PC-3 (cell line): Measurements from ENCODE around the gene PIP5K1C. TPM values are rescaled to one million over a fixed set of nuclear protein-coding genes. Genes with fewer than 3 reads are reported as not detected.

Experiments
- ATAC-seq: fragments of 200-7000 bp; cut with Tn5 transposase; 2 replicates; pipeline ENCODE4 v1.9.1; 2020; ENCODE audit warnings: mild to moderate bottlenecking, moderate library complexity
- BruUV-seq: library from RNA; stranded (reverse); fragments of 400-500 nt; replicated peaks from 2 replicates; lab custom pipeline; 2021; lab: Mats Ljungman, UMichigan
- CTCF ChIA-PET: fragments of 300-600 bp; sonication (Branson Sonifier 250); formaldehyde crosslinking; loops from one replicate; lab custom pipeline; 2022; ENCODE audit warnings: antibody characterized with exemption; lab: Charles Lee
- POLR2A ChIA-PET: fragments of 300-600 bp; sonication (Branson Sonifier 250); formaldehyde crosslinking; loops from one replicate; lab custom pipeline; 2022; ENCODE audit warnings: antibody characterized with exemption; ENCODE audit not compliant: unreplicated experiment; lab: Charles Lee
- DNase-seq: peaks from one replicate; pipeline ENCODE4 v3.0.0-alpha.2; 2015
- H2AFZ ChIP-seq: fragments of 300-600 bp; sonication (generic); 2 replicates; pipeline ENCODE4 v1.6.0; 2016; ENCODE audit warnings: antibody characterized with exemption, low read length
- H3F3A ChIP-seq: fragments of 300-600 bp; sonication (generic); one replicate; pipeline ENCODE4 v1.6.0; 2017; ENCODE audit warnings: antibody characterized with exemption, low read length, control low read depth, mild to moderate bottlenecking; ENCODE audit not compliant: unreplicated experiment
- H3K27ac ChIP-seq: fragments of 300-600 bp; sonication (generic); 2 replicates; pipeline ENCODE4 v1.5.1; 2016; ENCODE audit warnings: mild to moderate bottlenecking, low read length
- H3K27me3 ChIP-seq: fragments of 300-600 bp; sonication (generic); 2 replicates; pipeline ENCODE4 v1.6.1; 2016; ENCODE audit warnings: low read length, mixed read lengths
- H3K36me3 ChIP-seq: fragments of 300-600 bp; sonication (generic); 2 replicates; pipeline ENCODE4 v1.6.1; 2016; ENCODE audit warnings: low read depth, mixed run types, low read length, mixed read lengths
- H3K4me1 ChIP-seq: fragments of 300-600 bp; sonication (generic); 2 replicates; pipeline ENCODE4 v1.5.1; 2016; ENCODE audit warnings: low read length; ENCODE audit not compliant: insufficient read depth
- H3K4me2 ChIP-seq: fragments of 300-600 bp; sonication (generic); 2 replicates; pipeline ENCODE4 v1.6.0; 2016; ENCODE audit warnings: low read length
- H3K4me3 ChIP-seq: fragments of 300-600 bp; sonication (generic); 2 replicates; pipeline ENCODE4 v1.5.1; 2016; ENCODE audit warnings: mild to moderate bottlenecking, low read length, mixed read lengths
- H3K79me2 ChIP-seq: fragments of 300-600 bp; sonication (generic); 2 replicates; pipeline ENCODE4 v1.6.1; 2017; ENCODE audit warnings: low read length, mixed read lengths
- H3K9ac ChIP-seq: fragments of 300-600 bp; sonication (generic); 2 replicates; pipeline ENCODE4 v1.6.0; 2016; ENCODE audit warnings: mild to moderate bottlenecking, low read length
- H3K9me2 ChIP-seq: fragments of 300-600 bp; sonication (generic); replicated peaks from 2 replicates; pipeline ENCODE4 v1.6.1; 2016; ENCODE audit warnings: mixed run types, low read length, mixed read lengths
- H3K9me3 ChIP-seq: fragments of 300-600 bp; sonication (generic); 2 replicates; pipeline ENCODE4 v1.6.1; 2016; ENCODE audit warnings: low read length, mixed read lengths
- H4K20me1 ChIP-seq: fragments of 300-600 bp; sonication (generic); 2 replicates; pipeline ENCODE4 v1.6.1; 2016; ENCODE audit warnings: low read length, mixed read lengths
- EZH2 ChIP-seq: fragments of 300-600 bp; sonication (generic); IDR thresholded peaks from one replicate; pipeline ENCODE4 v1.6.1; 2017; ENCODE audit warnings: antibody characterized with exemption, mild to moderate bottlenecking, low read length; ENCODE audit not compliant: unreplicated experiment
- EZH2phosphoT487 ChIP-seq: fragments of 300-600 bp; sonication (generic); IDR thresholded peaks from 2 replicates; pipeline ENCODE4 v1.6.1; 2018; ENCODE audit warnings: mild to moderate bottlenecking, antibody characterized with exemption, low read length, borderline replicate concordance
- intact Hi-C: fragments of 100-400 bp; cut with micrococcal nuclease; formaldehyde crosslinking; loops from 2 replicates; pipeline ENCODE4 v1.9.0; 2023
- total RNA-seq: library from RNA; depleted of rRNA; stranded (reverse); fragments of >200 nt; gene quantifications from 2 replicates; pipeline ENCODE4 v1.2.3, GENCODE V29; 2014
- TF ChIP-seq, protein P1 (sequence below): fragments of 300-600 bp; sonication (generic); conservative IDR thresholded peaks from 2 replicates; pipeline ENCODE4 v1.5.1; 2017; ENCODE audit warnings: antibody characterized with exemption, low read depth, mild to moderate bottlenecking, low read length

Gene PIP5K1C
- total RNA-seq, 1 experiment from 2014 or later, result 16.1 TPM

DNA sequence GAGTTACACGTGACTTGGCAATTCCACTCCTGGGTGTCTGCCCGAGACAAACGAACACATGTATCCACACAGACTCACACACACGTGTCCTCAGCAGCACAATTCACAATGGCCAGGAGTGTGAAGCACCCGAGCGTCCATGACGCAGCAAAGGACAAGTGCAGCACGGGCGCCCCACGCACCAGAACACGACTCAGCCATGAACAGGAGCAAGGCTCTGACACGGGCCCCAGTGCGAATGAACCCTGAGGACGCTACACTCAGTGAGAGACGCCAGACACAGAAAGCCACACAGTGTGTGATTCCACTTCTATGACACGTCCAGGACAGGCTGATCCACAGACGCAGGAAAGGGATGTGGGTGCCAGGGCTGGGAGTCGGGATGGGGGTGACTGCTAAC is 36.4 kb downstream of the PIP5K1C start:
- no peaks in the 10 kb centered on the region; the same call in 1 of the 2 replicates for H3K36me3 ChIP-seq
- H2AFZ ChIP-seq, result no peak overlapping the region
- no peak for ATAC-seq

DNA sequence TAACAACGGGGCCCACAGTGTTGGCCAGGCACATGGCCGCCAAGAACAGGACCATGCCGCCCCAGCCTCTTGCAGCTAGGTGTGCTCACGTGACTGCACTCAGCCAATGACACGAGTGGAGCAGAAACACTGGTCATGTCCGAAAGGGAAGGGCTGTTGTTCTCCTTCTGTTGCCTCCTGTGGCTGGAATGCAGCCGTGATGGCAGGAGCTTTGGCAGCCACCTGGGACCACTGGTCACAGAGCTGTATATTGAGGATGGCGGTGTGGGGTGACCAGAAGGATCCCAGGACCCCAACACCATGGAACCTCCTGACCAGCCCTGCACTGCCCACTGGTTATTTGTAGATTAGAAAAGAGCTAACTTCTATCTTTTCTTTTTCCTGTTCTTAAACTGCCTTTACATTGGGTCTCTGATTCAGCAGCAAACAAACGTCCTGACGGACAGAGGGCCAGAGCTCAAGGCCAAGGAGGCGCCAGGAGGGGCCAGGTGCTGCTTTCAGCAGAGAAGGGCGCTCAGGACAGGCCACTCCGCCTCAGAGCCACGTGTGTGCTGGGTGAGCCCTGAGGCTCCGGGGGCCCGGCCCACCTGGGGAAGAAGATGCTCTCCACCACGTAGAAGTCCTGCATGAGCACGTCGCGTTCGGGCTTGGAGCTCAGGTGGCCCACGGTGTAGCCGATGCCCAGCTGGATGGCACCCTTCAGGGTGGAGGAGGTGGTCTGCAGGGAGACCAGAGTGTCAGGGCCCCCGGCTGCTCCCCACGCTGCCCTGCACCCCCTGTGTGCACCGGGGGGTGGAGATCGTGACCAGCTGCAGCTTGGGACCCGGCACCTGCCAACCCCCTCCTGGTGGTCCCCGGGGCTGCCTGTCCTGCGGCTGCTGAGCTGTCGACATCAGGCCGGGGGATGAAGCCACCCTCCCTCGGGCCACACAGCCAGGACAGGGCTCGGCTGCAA is 38.7 kb downstream of the PIP5K1C start:
- ATAC-seq (no peak), DNase-seq (no peak)
- Histone ChIP-seq H3K27me3 (no peaks in the 10 kb centered on the region), H3K4me3 (no peak overlapping the region), H3K9ac (no peak overlapping the region), H3K4me2 (no peak overlapping the region), H2AFZ (no peak overlapping the region), H3K9me3 (no peaks in the 10 kb centered on the region), H3K9me2 (no peaks in the 10 kb centered on the region), H4K20me1 (no peaks in the 10 kb centered on the region), H3K27ac (no peak overlapping the region), H3F3A (no peaks in the 10 kb centered on the region), H3K4me1 (peaks cover 5% of the 10 kb centered on the region; the same call in 1 of the 2 replicates), H3K36me3 (no peaks in the 10 kb centered on the region; the same call in 1 of the 2 replicates), H3K79me2 (no peaks in the 10 kb centered on the region)
- no TSS peak for BruUV-seq
- TF ChIP-seq EZH2phosphoT487 (no peak), EZH2 (no peak)
- TF ChIP-seq, protein P1, sequence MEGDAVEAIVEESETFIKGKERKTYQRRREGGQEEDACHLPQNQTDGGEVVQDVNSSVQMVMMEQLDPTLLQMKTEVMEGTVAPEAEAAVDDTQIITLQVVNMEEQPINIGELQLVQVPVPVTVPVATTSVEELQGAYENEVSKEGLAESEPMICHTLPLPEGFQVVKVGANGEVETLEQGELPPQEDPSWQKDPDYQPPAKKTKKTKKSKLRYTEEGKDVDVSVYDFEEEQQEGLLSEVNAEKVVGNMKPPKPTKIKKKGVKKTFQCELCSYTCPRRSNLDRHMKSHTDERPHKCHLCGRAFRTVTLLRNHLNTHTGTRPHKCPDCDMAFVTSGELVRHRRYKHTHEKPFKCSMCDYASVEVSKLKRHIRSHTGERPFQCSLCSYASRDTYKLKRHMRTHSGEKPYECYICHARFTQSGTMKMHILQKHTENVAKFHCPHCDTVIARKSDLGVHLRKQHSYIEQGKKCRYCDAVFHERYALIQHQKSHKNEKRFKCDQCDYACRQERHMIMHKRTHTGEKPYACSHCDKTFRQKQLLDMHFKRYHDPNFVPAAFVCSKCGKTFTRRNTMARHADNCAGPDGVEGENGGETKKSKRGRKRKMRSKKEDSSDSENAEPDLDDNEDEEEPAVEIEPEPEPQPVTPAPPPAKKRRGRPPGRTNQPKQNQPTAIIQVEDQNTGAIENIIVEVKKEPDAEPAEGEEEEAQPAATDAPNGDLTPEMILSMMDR, result no peak
- intact Hi-C loops, result no loop called here
- ChIA-PET CTCF (no interaction called here), POLR2A (no interaction called here)

More for the DNA sequence above, 36.4 kb downstream of the PIP5K1C start:
- Histone ChIP-seq H3K4me3 (no peak overlapping the region), H3K4me2 (no peak overlapping the region), H3K27ac (no peak overlapping the region), H3K9me2 (no peaks in the 10 kb centered on the region), H3K9ac (no peak overlapping the region), H3K9me3 (no peaks in the 10 kb centered on the region), H4K20me1 (no peaks in the 10 kb centered on the region), H3K4me1 (no peaks in the 10 kb centered on the region), H3K27me3 (no peaks in the 10 kb centered on the region), H3K79me2 (no peaks in the 10 kb centered on the region), H3F3A (no peaks in the 10 kb centered on the region)
- ChIA-PET POLR2A (no interaction called here), CTCF (no interaction called here)
- DNase-seq, result no peak
- intact Hi-C loops, result no loop called here
- BruUV-seq, result no TSS peak
- TF ChIP-seq, protein P1, result no peak
- TF ChIP-seq EZH2 (no peak), EZH2phosphoT487 (no peak)
